Measurements from ENCODE around the gene GTF2A1L. TPM values are rescaled to one million over a fixed set of nuclear protein-coding genes. Genes with fewer than 3 reads are reported as not detected.

The GTF2A1L gene
- total RNA-seq, 1 donor from 2014 or later = 3.7 TPM

DNA sequence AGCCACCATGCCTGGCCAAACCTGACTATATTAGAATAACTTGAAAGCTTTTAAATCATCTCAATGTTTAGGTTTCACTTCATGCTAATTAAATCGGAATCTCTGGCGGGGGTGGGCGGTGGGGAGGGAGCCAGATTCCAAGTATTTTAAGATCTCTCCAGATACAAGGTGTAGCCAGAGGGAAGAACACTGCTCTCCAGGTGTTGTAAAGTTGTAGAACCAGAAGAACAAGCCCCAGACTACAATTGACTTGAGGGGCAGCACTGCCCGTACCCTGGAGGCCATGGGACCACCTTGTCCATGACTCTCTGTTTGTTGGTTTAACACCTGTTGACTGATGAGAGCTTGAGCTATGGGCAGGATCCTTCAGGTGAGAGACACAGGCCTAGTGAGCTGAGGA lies 33.1 kb upstream of the GTF2A1L start:
- H4K20me1 ChIP-seq (ENCODE audit: low read depth) = no peaks in the 10 kb centered on the region
- Mint-ChIP-seq H3K36me3 (peaks cover 38% of the 10 kb centered on the region), H3K4me1 (peaks cover 38% of the 10 kb centered on the region), H3K4me3 (no peak overlapping the region), H3K27me3 (ENCODE audit: insufficient read depth, low read depth) (peaks cover 2% of the 10 kb centered on the region), H3K27ac (no peak overlapping the region), H3K9me3 (peaks cover 17% of the 10 kb centered on the region)
- peaks cover 41% of the 10 kb centered on the region for H3K4me1 ChIP-seq
- peaks cover 5% of the 10 kb centered on the region for H3K79me2 ChIP-seq (ENCODE audit: low read depth)
- H3K9me3 ChIP-seq (ENCODE audit: low read depth) = no peaks in the 10 kb centered on the region
- H3K27ac ChIP-seq = peak overlapping the region; percentile 90
- no peak overlapping the region for H3K9ac ChIP-seq
- TF ChIP-seq EZH2phosphoT487 (IDR thresholded peaks at IDR 0.05) (no peak), EZH2 (IDR thresholded peaks at IDR 0.05) (no peak)
- TF ChIP-seq, protein P1, sequence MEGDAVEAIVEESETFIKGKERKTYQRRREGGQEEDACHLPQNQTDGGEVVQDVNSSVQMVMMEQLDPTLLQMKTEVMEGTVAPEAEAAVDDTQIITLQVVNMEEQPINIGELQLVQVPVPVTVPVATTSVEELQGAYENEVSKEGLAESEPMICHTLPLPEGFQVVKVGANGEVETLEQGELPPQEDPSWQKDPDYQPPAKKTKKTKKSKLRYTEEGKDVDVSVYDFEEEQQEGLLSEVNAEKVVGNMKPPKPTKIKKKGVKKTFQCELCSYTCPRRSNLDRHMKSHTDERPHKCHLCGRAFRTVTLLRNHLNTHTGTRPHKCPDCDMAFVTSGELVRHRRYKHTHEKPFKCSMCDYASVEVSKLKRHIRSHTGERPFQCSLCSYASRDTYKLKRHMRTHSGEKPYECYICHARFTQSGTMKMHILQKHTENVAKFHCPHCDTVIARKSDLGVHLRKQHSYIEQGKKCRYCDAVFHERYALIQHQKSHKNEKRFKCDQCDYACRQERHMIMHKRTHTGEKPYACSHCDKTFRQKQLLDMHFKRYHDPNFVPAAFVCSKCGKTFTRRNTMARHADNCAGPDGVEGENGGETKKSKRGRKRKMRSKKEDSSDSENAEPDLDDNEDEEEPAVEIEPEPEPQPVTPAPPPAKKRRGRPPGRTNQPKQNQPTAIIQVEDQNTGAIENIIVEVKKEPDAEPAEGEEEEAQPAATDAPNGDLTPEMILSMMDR (IDR thresholded peaks at IDR 0.05) = no peak
- H3K4me2 ChIP-seq = peak overlapping the region; percentile 17
- H2AFZ ChIP-seq (replicated peaks) = no peak overlapping the region
- DNase-seq (ENCODE audit: low spot score) = no peak
- peaks cover 3% of the 10 kb centered on the region for H3K36me3 ChIP-seq
- no peak overlapping the region for H3K4me3 ChIP-seq
- H3F3A ChIP-seq (ENCODE audit: low read depth) = peaks cover 50% of the 10 kb centered on the region
- no peaks in the 10 kb centered on the region for H3K27me3 ChIP-seq

DNA sequence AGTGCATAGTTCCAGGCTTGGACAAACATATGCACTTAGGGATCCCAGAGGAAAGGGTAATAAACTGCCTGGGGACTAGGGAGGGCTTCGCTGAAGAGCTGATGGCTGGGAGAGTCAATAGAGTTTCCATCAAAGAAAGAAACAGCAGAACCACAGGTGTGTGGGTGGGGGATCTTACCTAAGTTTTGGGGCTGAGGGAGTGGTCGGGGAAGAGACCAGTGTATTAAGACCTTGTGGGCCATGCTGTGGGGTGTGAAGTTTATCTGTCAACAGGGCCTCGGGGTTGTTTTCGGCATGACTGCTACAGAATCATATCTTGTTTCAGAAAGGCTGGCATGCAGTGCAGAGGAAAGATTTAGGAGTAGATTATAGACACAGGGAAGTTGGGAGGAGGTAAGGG lies 31.2 kb upstream of the GTF2A1L start:
- H3K36me3 Mint-ChIP-seq = peaks cover 26% of the 10 kb centered on the region
- H3K4me1 Mint-ChIP-seq = peaks cover 38% of the 10 kb centered on the region
- TF ChIP-seq EZH2phosphoT487 (IDR thresholded peaks at IDR 0.05) (no peak), EZH2 (IDR thresholded peaks at IDR 0.05) (no peak)
- TF ChIP-seq, protein P1 (IDR thresholded peaks at IDR 0.05) = no peak
- no peak for DNase-seq (ENCODE audit: low spot score)
- Histone ChIP-seq H3K9ac (no peak overlapping the region), H3K4me1 (peaks cover 42% of the 10 kb centered on the region), H3K4me3 (no peak overlapping the region), H3K79me2 (ENCODE audit: low read depth) (peaks cover 5% of the 10 kb centered on the region), H3K4me2 (peak overlapping the region; percentile 17), H3K36me3 (no peaks in the 10 kb centered on the region), H3K27me3 (no peaks in the 10 kb centered on the region), H3F3A (ENCODE audit: low read depth) (peaks cover 54% of the 10 kb centered on the region), H2AFZ (replicated peaks) (no peak overlapping the region), H3K27ac (peak overlapping the region; percentile 30), H3K9me3 (ENCODE audit: low read depth) (no peaks in the 10 kb centered on the region), H4K20me1 (ENCODE audit: low read depth) (no peaks in the 10 kb centered on the region)
- peaks cover 2% of the 10 kb centered on the region for H3K27me3 Mint-ChIP-seq (ENCODE audit: insufficient read depth, low read depth)
- H3K9me3 Mint-ChIP-seq = peaks cover 11% of the 10 kb centered on the region
- H3K4me3 Mint-ChIP-seq = no peak overlapping the region
- peak overlapping the region; percentile 72 for H3K27ac Mint-ChIP-seq

DNA sequence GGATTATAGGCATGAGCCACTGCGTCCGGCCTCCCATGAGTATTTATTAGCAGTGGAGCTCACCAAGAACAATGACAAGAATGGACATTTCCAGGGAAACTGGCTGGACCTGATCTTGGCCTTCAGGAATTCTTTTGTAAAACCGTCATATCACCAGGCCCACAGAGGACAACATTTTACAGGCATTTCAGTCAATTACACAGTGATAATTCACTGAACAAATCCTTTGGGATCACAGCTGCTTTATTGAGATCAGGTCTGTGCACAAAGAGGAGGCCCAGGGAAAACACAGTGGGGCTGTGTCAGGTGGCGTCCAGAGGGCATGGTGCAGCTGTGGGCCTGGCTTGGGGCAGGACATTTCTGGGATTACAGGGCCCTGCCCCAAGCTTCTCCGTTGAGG lies 30.1 kb upstream of the GTF2A1L start:
- Histone ChIP-seq H3K4me3 (no peak overlapping the region), H3K9ac (no peak overlapping the region), H2AFZ (replicated peaks) (no peak overlapping the region), H3K79me2 (ENCODE audit: low read depth) (peaks cover 5% of the 10 kb centered on the region), H3K36me3 (no peaks in the 10 kb centered on the region), H4K20me1 (ENCODE audit: low read depth) (no peaks in the 10 kb centered on the region), H3F3A (ENCODE audit: low read depth) (peaks cover 54% of the 10 kb centered on the region), H3K4me2 (peak overlapping the region; percentile 9), H3K27me3 (no peaks in the 10 kb centered on the region), H3K27ac (peak overlapping the region; percentile 48), H3K9me3 (ENCODE audit: low read depth) (no peaks in the 10 kb centered on the region), H3K4me1 (peaks cover 42% of the 10 kb centered on the region)
- H3K36me3 Mint-ChIP-seq = peaks cover 15% of the 10 kb centered on the region
- TF ChIP-seq EZH2 (IDR thresholded peaks at IDR 0.05) (no peak), EZH2phosphoT487 (IDR thresholded peaks at IDR 0.05) (no peak)
- TF ChIP-seq, protein P1 (IDR thresholded peaks at IDR 0.05) = no peak
- H3K9me3 Mint-ChIP-seq = peaks cover under 1% of the 10 kb centered on the region
- H3K27me3 Mint-ChIP-seq (ENCODE audit: insufficient read depth, low read depth) = peaks cover 2% of the 10 kb centered on the region
- peak overlapping the region; percentile 52 for H3K27ac Mint-ChIP-seq
- peaks cover 38% of the 10 kb centered on the region for H3K4me1 Mint-ChIP-seq
- H3K4me3 Mint-ChIP-seq = no peak overlapping the region
- no peak for DNase-seq (ENCODE audit: low spot score)
